GM12864 (cell line): ENCODE results near the gene CSHL1.
"Not testable (repeated sequence)": the region's sequence is repeated elsewhere in the genome, so short reads cannot be mapped to it uniquely, and the experiment has no call there.

Experiments used
- DNase-seq: peaks from one replicate; pipeline ENCODE4 v3.0.0-alpha.2; 2011; ENCODE audit warnings: low read depth
- H3K4me3 ChIP-seq: 2 replicates; pipeline ENCODE4 v1.5.1; 2011; ENCODE audit warnings: mild to moderate bottlenecking, low read depth, low read length, control low read depth
- CTCF ChIP-seq: IDR thresholded peaks from 2 replicates; pipeline ENCODE4 v1.5.1; 2011; ENCODE audit warnings: low read depth, mild to moderate bottlenecking, moderate library complexity, low read length, control low read depth, inconsistent platforms; ENCODE audit errors: missing control alignments

CSHL1 gene

GRCh38 chr17:63917646-63918045, 6.6 kb upstream of the CSHL1 start:
- DNase-seq = no peak
- TF ChIP-seq CTCF = no peak
- no peak overlapping the region for H3K4me3 ChIP-seq

- H3K4me3 ChIP-seq, DNase-seq: not testable (repeated sequence)
These were observed 6.1 kb upstream of the CSHL1 start for GRCh38 chr17:63917206-63917605.

- no peak for DNase-seq
- TF ChIP-seq CTCF = no peak
These were observed 5.6 kb upstream of the CSHL1 start for GRCh38 chr17:63916566-63917185.

GRCh38 chr17:63915753-63916152, 4.7 kb upstream of the CSHL1 start:
- not testable (repeated sequence) for H3K4me3 ChIP-seq, DNase-seq

More at GRCh38 chr17:63916566-63917185, 5.6 kb upstream of the CSHL1 start:
- no peak overlapping the region for H3K4me3 ChIP-seq

GRCh38 chr17:63914471-63914870, 3.4 kb upstream of the CSHL1 start:
- TF ChIP-seq CTCF = no peak
- no peak for DNase-seq

GRCh38 chr17:63911657-63912100, 621 bp upstream of the CSHL1 start:
- no peak overlapping the region for H3K4me3 ChIP-seq
- peak; percentile 72 for TF ChIP-seq CTCF
- no peak for DNase-seq

More at GRCh38 chr17:63914471-63914870, 3.4 kb upstream of the CSHL1 start:
- H3K4me3 ChIP-seq = no peak overlapping the region

- no peak overlapping the region for H3K4me3 ChIP-seq
- no peak for DNase-seq
- TF ChIP-seq CTCF = no peak
These were observed 962 bp downstream of the CSHL1 start for GRCh38 chr17:63910096-63910495.

- H3K4me3 ChIP-seq, DNase-seq: not testable (repeated sequence)
These were observed 1.5 kb downstream of the CSHL1 start for GRCh38 chr17:63909586-63909985.
